GM18502 (cell line): Measurements from ENCODE around the gene XDH.

ENCODE experiments used
- ATAC-seq: cut with Tn5 transposase; IDR thresholded peaks from one replicate; pipeline ENCODE4 v1.9.1; 2021; ENCODE audit warnings: mild to moderate bottlenecking; ENCODE audit not compliant: unreplicated experiment, poor library complexity

Gene XDH

DNA sequence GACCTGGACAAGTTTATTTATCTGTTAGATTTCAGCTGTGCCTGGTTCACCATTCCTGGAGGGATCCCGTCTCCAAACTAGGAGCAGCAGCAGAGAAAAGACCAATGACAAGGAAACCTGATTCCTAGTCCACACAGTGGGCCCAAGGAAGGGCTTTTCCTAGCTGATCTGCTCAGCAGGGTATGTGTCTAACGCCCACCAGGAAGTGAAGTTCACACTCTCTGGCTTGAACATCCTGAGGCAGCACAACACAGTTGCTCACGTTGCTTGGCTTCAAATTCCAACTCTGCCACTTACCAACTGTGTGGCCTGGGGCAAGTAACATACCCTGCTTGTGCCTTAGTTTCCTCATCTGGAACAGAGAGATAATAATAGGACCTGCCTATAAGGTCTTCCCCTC, 42.9 kb downstream of the XDH start:
- ATAC-seq = no peak

DNA sequence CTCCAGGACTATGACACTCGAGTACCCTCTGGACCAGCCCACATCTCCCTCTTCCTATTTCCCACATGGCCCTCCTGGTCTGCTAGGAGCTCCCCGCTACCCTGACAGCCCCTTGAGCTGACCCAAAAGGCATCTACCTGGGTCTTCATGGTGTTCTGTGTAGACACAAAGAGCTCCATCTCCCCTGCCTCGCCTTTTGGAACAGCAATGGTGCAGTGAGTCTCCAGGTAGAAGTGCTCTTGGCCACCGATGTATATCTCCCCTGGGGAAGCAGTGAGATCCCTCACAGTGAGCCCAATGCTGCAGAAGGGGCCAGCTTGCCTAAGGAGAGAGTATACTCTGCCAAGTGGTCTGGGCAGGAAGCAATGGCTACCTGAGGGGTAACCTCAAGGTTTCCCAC, 47.8 kb downstream of the XDH start:
- no peak for ATAC-seq

DNA sequence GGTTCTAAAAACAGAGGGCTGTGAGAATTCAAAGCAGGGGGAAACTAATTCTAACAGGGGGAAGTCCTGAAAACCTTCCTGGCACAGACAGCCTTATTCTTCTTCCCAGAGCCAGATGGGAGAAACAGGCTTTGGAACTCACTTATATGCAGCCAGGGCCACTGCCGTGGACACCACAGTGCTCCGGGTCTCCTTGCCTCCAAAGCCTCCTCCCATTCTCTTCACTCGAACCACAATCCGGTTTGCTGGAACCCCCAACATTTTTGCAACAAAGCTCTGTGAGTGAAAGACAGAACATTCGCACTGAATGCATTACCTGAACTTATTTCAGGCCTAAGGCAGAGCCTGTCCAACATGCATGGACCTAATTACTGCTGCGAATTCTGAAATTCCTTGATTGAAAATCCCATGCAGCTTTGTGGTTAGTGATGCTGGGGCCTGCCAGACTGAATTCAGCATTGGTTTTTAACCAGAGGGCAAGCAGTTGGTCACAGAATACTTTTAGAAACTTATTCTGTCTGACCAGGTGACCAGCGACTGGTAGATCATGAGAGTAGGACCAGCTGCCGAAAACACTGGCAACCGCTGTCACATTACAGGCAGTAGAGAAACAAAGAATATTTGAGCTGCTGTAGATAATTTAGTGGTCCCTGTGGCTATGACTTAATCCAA, 48.6 kb downstream of the XDH start:
- ATAC-seq = no peak

DNA sequence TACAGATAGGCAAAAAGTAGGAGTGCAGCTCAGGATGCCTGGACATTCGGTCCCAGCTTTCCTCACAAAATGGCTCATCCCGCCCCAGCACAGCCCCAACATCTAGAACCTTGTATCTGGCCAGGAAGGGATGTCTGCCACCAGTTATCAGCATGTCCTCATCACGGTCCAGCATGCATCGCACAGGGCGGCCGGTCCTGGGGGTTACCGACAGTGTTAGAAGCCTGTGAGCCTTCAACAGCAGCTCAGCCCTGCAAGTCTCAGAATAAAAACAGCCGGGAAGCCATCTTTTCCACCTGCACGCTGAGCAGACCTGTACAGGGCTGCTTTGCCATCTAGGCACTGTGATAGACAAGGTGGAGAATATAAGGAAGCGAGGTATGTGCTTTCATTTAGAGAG, 49.2 kb downstream of the XDH start:
- ATAC-seq = no peak

DNA sequence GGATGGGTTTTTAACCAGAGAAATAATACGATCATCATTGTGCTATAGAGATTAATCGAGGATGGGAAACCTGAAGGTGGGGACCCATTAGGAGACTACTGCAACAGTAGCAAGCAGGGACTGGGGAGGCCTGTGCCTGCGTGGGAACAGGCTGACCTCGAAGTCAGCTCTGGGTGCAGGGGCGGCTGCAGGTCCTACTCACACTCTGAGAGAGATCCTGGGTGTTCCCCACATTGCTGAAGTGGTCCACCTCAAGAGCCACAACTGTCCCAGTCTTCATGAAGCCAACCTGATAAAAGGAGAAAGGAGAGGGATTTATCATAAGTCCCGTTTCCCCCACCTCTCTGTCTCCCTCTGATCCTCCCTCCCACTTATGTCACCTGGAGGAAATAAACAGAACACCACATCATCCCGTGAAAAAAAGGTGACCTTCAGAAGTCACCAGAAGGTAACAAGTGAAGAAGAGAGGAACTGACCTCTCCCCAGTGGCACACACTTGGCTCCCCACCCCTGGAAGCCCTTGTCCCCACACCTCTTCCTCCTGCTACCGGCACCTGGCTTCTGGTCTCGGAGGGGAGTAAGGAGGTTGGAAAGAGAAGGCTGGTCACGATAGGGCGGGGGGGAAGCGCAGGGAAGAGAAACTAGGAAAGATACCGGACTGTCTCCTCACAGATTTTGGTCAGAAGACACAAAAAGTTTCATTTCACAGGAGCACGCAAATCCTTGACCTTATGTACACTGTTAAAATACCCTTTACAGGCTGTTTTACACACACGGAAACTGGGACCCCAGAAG, 50.4 kb downstream of the XDH start:
- ATAC-seq = no peak

DNA sequence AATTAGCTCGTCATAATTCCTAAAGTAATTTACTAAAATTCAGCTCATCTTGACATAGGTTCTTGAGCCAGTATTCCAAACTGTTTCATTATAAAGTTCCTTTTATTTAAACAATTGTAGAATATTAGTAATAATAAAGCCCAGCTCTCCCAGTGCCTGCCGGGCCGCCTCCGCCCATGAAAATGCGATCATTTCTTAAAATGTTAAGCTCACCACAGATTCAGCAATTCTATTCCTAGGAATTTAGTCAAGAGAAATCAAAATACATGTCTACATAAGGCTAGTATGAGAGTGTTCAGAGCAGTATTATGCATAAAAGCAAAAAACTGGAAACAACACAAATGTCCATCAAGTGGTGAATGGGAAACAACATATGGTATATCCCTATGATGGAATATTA, 52.0 kb downstream of the XDH start:
- no peak for ATAC-seq

DNA sequence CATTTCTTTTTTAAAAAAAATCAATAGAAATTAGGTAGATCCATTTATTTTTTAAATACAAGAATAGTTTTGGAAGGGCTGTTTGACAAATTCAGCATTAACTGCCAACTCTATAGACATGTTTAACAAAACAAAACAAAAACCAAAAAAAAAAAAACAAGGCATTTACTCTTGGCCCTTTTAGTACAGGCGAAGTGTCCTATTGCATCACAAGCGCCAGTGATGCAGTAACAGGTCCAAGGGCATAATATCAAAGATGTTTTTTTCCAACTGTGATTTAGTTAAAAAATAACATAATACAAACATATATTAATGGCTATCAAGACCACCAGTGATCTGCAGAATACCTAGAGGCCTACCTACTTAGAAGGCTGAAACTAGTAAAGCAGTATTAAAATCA, 55.3 kb downstream of the XDH start:
- no peak for ATAC-seq

DNA sequence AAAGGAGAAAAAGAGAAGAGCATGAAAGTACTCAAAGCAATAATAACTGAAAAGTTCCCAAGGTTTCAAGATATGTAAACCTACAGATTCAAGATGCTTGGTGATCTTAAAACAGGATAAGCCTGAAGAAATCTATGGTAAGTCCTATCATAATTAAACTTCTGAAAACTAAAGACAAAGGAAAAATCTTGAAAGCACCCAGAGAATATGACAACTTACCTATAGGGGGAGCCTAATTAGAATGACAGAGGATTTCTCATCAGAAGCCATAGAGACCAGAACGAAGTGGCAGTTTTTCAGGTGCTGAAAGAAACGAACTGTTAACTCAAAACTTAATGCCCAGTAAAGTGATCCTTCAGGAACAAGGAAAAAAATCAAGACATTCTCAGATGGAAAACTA, 59.7 kb downstream of the XDH start:
- ATAC-seq = no peak

DNA sequence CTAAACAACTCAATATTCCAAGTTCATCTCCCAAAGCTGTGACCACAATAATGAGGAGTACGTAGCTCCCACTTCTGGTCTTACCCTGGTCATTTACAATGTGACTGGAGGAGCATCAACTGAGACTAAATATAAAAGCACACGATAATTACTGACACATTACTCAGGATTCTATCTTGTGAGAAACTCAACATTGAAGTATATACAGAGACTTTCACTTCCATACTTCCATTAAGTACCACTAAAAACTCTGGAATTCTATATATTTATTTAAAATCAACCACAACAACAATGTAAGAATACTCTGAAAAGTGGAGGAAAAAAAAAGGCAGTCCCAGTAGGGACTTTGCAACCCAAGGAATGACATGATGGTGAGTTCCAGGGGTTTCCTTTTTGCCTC, 61.4 kb downstream of the XDH start:
- no peak for ATAC-seq

DNA sequence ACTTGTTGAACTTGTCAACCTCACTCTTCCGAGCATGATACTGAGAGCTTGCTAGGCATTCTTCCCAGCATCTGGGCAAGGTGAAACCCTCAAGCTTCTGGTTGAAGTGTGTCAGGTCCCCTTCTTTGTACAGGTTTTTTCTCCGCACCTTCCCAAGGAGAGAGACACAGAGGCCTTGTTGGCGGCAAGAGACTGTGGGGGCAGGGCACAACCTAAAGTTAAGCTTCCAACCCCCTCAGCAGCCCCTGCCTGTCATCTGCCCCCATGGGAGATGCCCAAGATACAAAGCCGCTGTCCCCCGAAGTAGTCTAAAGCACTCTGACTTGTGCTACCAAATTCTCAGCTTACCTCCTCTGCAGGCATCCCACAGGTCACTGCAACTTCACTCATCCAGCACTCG, 64.9 kb downstream of the XDH start:
- no peak for ATAC-seq

DNA sequence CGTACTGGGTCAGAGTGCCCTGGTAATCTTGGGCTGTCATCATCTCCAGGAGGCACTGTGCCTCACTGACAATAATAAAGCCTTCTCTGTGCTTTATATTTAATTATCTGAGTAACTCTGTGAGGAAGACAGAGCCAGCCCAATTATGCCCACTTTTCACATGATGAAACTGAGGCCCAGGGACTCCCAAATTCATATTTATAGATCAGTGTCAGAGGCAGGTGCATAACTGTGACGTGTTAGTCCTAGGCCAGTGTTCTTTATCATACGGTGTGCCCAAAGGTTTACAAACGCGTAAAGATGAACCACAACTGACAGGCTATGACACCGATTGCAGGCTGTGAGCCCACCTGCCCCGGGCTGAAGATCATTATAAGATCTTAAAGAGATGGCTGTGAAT, 65.4 kb downstream of the XDH start:
- ATAC-seq = no peak

DNA sequence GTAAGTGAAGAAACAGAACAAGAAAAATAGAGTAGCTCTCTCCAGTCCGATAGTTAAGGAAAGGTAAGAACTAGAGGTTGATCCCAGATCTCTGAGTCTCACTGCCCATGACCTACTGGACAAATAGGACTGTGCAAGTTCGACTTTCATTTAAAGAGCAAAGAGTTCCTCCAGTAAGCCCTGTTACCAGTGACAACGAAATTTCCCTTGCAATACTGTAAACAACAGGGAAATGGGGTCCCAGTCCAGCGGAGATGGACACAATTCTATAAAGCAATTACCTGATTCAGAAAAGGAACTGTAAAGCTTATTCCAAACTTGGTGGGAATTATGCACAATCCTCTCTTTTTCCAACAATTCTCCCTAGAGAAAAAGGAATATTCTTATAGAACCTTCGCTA, 65.9 kb downstream of the XDH start:
- ATAC-seq = no peak

DNA sequence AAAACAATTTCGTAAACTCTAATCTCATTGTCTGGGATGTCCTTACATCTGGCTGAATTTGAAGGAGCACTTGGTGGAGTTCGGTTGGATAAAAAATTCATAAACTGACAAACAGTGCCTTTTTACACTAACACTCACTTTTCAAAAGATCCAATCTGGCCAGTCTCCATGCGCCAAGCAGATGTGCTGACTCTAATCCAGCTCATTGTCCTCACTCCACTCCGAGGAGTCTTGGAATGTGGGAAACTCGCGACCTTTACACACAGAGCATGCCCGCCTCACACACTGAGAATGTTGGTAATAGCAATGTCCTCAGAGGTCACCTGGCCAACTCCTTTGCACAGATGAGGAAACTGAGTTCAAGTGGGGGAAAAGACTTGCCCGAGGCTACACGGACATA, 66.8 kb downstream of the XDH start:
- no peak for ATAC-seq

DNA sequence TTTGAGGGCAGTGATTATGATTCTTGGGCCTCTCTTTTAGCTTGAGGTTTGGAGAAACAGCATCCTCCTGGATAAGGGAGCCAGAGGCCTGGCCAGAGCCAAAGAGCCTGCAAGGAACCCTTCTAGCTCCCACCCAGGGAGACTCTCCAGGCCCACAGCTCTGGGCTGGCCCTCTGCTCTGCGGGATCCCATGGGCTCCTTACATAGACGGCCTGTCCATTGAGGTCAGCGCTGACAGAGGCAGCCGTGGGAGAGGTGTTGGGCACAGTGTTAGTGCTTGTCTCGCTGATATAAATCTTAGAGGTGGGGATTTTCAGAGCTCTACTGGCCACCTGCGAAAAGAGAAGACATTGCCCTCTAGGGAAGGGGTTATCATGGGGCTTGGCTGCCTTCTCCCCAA, 67.2 kb downstream of the XDH start:
- no peak for ATAC-seq

DNA sequence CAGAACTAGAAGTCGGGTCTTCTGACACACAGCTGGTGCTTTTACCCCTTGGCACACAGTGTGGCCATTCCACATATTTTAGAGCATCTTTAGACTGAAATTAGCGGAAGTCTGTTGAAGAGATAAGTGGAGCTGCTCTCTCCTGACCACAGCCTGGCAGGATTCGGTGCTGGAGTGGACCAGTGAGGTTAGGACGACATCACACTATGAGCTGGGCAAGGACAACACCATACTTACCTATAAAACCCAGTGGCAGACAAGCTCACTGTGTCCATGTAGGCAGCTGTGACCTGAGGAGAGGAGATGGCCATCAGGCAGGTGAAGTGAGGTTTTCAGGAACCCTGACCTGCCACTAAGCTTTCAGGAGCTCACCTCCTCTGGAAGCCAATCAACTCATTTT, 70.1 kb downstream of the XDH start:
- ATAC-seq = no peak

DNA sequence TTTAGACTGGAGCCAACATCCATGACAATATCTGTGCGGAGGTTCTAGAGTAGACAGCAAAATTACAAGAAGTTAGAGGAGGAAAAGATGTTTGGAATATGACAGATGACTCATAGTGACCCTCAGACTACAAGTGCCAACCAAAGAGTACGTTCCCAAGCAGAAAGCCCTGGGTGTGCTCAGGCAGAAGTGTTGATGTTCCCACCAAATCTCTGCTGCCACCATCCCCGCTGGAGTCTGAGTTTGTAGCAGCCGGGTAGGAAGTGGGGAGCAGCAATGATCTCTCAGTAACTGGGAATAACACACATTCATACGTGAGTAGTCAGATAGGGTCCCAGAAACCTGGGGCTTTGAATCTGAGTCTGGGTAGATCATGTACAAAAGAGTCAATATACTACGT, 73.2 kb downstream of the XDH start:
- no peak for ATAC-seq

DNA sequence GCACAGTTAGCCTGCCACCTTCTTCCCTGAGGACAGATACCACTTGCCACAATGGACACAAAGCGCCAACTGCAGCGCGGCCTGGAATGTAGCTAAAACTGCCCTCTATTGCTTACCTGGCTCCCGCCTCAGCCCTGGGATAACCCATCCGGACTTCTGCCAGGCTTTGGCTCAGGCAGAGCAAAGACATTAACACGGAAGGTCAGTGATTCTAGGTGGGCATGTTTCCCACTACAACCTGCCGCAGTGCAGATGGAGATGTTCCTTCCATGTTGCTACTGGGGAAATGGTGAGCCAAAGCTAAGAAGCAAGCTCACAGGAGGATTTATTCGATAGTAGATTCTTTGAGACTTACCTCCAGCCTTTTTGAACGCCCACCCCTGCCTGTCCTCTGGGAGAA, 74.8 kb downstream of the XDH start:
- no peak for ATAC-seq

DNA sequence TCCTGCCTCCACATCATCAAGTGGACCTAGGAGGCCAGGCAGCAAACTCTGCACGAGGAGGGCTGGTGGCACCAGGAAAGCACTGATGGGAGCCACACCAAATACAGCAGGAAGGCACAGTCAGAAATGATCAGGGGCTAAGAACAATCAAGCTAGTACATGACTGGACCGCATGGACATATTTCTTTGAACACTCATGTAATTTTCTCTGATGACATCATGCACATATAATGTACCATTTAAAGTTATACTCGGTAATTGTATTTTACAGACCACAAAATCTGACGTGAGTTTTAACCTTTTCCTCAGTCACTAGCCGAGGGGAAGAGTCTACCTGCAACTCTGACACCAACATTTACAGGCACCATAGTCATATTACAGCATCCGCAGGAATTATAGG, 76.7 kb downstream of the XDH start:
- ATAC-seq = no peak

DNA sequence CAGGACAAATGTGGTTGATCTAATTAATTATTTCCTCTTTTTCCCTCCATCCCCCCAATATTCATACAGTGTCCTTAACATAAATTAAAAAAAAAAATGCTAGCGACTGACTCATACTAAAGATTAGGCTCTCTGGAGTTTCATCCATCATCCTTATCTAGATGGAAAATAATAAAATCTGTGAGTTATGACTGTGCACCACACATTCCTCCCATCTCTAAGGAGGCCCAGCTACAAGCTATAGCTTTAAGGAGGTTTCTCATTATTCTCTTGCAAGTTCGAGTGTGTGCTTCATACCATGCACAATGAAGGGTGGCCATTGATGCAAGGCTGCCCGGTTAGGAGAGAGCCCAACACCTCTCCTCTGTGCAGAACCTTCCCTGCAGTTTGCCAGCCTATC, 77.3 kb downstream of the XDH start:
- no peak for ATAC-seq

DNA sequence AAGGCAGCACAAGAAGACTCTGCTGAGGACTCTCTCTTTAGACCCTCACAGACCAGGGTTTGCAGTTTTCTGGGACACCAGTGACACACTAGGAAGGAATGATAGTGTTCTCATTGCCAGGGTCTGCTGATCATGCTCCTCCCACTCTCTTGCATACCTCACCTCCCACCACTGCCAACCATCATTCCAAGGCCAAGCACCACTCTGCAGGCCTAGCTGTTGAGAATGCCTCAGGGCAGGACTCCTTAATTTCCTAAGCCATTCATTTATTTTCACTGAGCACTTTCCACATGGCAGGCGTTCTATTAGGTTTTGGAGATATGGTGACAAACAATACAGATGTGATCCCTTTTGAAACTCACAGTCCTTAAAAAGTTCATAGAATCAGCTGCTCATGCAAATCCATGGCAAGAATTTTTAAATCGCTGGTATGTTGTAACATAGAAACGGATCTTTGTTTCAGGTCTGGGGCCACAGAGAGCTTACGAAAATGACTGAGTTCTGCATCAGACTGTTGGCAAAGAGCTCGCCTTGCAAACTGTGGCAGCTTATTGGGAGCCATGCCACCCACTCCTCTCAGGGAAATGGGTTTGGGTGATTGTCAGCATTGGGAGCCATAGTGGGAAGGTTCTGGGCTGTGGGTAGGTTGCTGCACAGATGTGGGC, 78.5 kb downstream of the XDH start:
- ATAC-seq = no peak

DNA sequence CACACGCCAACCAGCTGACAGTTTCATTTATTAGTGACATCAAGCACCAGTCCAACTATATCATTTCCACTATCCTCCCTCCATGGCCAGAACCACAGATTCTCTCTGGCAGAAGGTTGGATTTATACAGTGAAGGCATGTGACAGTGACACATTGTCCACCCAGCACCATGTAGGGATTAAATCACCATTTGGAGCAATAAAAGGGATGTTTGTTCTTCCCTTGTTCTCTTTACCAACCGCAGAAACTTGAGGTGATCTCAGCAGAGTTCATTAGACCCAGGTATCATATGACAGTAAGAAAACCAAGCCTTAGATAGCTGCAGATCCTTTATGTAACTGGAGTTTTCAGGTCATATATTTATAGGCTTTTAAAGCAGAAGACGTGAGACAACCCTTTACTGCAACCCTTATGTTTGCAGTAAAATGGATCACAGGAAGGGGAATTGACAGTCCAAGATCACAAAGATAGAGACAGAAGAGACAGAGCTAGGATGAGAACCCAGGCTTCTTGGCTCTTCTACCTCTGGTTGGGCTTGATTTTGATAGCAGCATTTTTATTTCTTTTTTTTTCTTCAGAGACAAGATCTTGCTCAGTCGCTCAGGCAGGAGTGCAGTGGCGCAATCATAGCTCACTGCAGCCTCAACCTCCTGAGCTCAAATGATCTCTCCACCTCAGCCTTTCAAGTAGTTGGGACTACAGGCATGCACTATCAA, 80.1 kb downstream of the XDH start:
- no peak for ATAC-seq
